H1 (cell line): Measurements from ENCODE around the gene STARD13. TPM values are rescaled to one million over a fixed set of nuclear protein-coding genes. Genes with fewer than 3 reads are reported as not detected.

ENCODE experiments used
- EP300 ChIP-seq, 2 experiments: IDR thresholded peaks; 1 replicate in 1 of 2; 2 replicates in 1 of 2; pipeline ENCODE4 v1.6.1; 2011 to 2012; ENCODE audit warnings: low read depth in 2 of 2, low read length in 2 of 2, mild to moderate bottlenecking in 2 of 2, borderline replicate concordance in 1 of 2, inconsistent platforms in 1 of 2, moderate library complexity in 1 of 2
- FOSL1 ChIP-seq: IDR thresholded peaks from 2 replicates; pipeline ENCODE4 v1.6.1; 2011; ENCODE audit warnings: mild to moderate bottlenecking, low read depth, low read length, moderate library complexity; ENCODE audit not compliant: insufficient read depth
- SIN3A ChIP-seq, 2 experiments: IDR thresholded peaks in 1 of 2; conservative IDR thresholded peaks in 1 of 2; 2 replicates each; pipeline ENCODE4 v1.6.1; 2011 to 2012; ENCODE audit warnings: low read length in 2 of 2, improper control_type of control experiment in 1 of 2, low read depth in 1 of 2, mild to moderate bottlenecking in 1 of 2
- SP1 ChIP-seq: IDR thresholded peaks from 2 replicates; pipeline ENCODE4 v1.6.1; 2011; ENCODE audit warnings: low read depth, low read length
- ZNF274 ChIP-seq: IDR thresholded peaks from 2 replicates; pipeline ENCODE4 v1.7.0; 2012; ENCODE audit warnings: low read length, borderline replicate concordance; ENCODE audit errors: extremely low read depth
- polyA plus RNA-seq, 7 experiments: library from polyadenylated mRNA; depleted of rRNA in 3 of 7; stranded (reverse) in 5 of 7; unstranded in 2 of 7; fragments of >200 nt in 5 of 7; fragments of 200-250 nt in 2 of 7; gene quantifications; 1 replicate in 5 of 7; 2 replicates in 1 of 7; 4 replicates in 1 of 7; pipeline versions ENCODE4 v1.2.1 to v1.2.3, GENCODE V29; 2011 to 2013; ENCODE audit warnings: missing spikeins in 2 of 7, mixed read lengths in 2 of 7
- total RNA-seq: library from RNA; stranded (reverse); fragmentation: NEBNext Ultra II Directional; extraction: Animal tissue kit (Norgen Biotek cat#: 25700); gene quantifications from 2 replicates; pipeline ENCODE4 v1.2.1, GENCODE V29; 2021
- TF ChIP-seq, protein P1 (sequence below): fragments of 300-600 bp; sonication (generic); IDR thresholded peaks from 2 replicates; pipeline ENCODE4 v1.7.1; 2012; ENCODE audit warnings: low read length, moderate library complexity, mild to moderate bottlenecking, inconsistent platforms; ENCODE audit not compliant: insufficient replicate concordance

Gene STARD13
- total and polyA plus RNA-seq, 2 of the 8 experiments (the other 6 are each of a cell fraction or from before 2014, with no cell fraction given) = 0.82 to 2.9 TPM

DNA sequence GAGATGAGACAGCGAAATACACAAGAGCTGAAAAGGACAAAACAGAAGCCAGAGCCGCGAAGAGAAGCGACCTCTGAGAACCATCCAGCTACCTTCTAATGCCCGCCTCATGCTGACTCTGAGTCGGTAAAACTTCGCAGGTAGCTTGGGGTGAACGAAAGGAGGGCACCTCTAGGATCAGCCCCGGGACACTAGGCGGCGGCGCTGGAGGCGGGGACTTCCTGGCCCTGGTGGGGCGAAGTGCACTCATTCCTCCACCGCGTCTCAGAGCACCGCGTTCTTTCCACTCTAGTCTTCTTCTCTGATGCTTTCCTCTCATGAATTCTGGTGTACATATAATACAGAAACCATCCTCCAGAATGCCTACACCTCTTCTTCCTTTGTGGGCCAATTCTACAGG, 219.2 kb downstream of the STARD13 start (continued):
- TF ChIP-seq EP300 (IDR thresholded peaks at IDR 0.05; ENCODE audit: borderline replicate concordance in 1 of 2, low read depth in 2 of 2, low read length in 2 of 2) (no peak), ZNF274 (no peak), SIN3A (conservative IDR thresholded peaks at IDR 0.05 in 1 of 2, IDR thresholded peaks at IDR 0.05 in 1 of 2; ENCODE audit: low read depth in 1 of 2, low read length in 2 of 2) (no peak), SP1 (no peak), FOSL1 (no peak)
- TF ChIP-seq, protein P1, sequence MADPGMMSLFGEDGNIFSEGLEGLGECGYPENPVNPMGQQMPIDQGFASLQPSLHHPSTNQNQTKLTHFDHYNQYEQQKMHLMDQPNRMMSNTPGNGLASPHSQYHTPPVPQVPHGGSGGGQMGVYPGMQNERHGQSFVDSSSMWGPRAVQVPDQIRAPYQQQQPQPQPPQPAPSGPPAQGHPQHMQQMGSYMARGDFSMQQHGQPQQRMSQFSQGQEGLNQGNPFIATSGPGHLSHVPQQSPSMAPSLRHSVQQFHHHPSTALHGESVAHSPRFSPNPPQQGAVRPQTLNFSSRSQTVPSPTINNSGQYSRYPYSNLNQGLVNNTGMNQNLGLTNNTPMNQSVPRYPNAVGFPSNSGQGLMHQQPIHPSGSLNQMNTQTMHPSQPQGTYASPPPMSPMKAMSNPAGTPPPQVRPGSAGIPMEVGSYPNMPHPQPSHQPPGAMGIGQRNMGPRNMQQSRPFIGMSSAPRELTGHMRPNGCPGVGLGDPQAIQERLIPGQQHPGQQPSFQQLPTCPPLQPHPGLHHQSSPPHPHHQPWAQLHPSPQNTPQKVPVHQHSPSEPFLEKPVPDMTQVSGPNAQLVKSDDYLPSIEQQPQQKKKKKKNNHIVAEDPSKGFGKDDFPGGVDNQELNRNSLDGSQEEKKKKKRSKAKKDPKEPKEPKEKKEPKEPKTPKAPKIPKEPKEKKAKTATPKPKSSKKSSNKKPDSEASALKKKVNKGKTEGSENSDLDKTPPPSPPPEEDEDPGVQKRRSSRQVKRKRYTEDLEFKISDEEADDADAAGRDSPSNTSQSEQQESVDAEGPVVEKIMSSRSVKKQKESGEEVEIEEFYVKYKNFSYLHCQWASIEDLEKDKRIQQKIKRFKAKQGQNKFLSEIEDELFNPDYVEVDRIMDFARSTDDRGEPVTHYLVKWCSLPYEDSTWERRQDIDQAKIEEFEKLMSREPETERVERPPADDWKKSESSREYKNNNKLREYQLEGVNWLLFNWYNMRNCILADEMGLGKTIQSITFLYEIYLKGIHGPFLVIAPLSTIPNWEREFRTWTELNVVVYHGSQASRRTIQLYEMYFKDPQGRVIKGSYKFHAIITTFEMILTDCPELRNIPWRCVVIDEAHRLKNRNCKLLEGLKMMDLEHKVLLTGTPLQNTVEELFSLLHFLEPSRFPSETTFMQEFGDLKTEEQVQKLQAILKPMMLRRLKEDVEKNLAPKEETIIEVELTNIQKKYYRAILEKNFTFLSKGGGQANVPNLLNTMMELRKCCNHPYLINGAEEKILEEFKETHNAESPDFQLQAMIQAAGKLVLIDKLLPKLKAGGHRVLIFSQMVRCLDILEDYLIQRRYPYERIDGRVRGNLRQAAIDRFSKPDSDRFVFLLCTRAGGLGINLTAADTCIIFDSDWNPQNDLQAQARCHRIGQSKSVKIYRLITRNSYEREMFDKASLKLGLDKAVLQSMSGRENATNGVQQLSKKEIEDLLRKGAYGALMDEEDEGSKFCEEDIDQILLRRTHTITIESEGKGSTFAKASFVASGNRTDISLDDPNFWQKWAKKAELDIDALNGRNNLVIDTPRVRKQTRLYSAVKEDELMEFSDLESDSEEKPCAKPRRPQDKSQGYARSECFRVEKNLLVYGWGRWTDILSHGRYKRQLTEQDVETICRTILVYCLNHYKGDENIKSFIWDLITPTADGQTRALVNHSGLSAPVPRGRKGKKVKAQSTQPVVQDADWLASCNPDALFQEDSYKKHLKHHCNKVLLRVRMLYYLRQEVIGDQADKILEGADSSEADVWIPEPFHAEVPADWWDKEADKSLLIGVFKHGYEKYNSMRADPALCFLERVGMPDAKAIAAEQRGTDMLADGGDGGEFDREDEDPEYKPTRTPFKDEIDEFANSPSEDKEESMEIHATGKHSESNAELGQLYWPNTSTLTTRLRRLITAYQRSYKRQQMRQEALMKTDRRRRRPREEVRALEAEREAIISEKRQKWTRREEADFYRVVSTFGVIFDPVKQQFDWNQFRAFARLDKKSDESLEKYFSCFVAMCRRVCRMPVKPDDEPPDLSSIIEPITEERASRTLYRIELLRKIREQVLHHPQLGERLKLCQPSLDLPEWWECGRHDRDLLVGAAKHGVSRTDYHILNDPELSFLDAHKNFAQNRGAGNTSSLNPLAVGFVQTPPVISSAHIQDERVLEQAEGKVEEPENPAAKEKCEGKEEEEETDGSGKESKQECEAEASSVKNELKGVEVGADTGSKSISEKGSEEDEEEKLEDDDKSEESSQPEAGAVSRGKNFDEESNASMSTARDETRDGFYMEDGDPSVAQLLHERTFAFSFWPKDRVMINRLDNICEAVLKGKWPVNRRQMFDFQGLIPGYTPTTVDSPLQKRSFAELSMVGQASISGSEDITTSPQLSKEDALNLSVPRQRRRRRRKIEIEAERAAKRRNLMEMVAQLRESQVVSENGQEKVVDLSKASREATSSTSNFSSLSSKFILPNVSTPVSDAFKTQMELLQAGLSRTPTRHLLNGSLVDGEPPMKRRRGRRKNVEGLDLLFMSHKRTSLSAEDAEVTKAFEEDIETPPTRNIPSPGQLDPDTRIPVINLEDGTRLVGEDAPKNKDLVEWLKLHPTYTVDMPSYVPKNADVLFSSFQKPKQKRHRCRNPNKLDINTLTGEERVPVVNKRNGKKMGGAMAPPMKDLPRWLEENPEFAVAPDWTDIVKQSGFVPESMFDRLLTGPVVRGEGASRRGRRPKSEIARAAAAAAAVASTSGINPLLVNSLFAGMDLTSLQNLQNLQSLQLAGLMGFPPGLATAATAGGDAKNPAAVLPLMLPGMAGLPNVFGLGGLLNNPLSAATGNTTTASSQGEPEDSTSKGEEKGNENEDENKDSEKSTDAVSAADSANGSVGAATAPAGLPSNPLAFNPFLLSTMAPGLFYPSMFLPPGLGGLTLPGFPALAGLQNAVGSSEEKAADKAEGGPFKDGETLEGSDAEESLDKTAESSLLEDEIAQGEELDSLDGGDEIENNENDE = no peak
